Esophagus muscularis mucosa (tissue), 4 donors: ENCODE measurements around the gene TARP.

Experiments
- CTCF ChIP-seq, 3 experiments: fragments of 200-600 bp in 2 of 3; fragments of 450-650 bp in 1 of 3; sonication (generic) in 2 of 3; IDR thresholded peaks; one replicate each; pipeline ENCODE4 v1.5.1; 2017 to 2019; ENCODE audit warnings: antibody characterized with exemption in 3 of 3, mild to moderate bottlenecking in 2 of 3, moderate library complexity in 1 of 3
- EP300 ChIP-seq: sonication (generic); formaldehyde crosslinking; IDR thresholded peaks from one replicate; pipeline ENCODE4 v1.6.1; 2017; ENCODE audit warnings: antibody characterized with exemption
- POLR2A ChIP-seq: fragments of 450-650 bp; IDR thresholded peaks from one replicate; pipeline ENCODE4 v1.6.1; 2017; ENCODE audit warnings: antibody characterized with exemption, moderate library complexity, mild to moderate bottlenecking, low read depth
- POLR2AphosphoS5 ChIP-seq, 2 donors: sonication (generic); formaldehyde crosslinking; IDR thresholded peaks; one replicate each; pipeline ENCODE4 v1.6.1; 2017; ENCODE audit warnings: antibody characterized with exemption in 2 of 2

- TF ChIP-seq CTCF (IDR thresholded peaks at IDR 0.05) (no peak), POLR2A (no peak), POLR2AphosphoS5 (IDR thresholded peaks at IDR 0.05) (no peak), EP300 (no peak)
These were observed 42.0 kb upstream of the TARP start for GRCh38 chr7:38315410-38315809.
